ENCODE data around the gene NT5DC2. TPM values are rescaled to one million over a fixed set of nuclear protein-coding genes. Genes with fewer than 3 reads are reported as not detected.
A peak's percentile ranks its signal among the peaks of the same experiment; 100 is the strongest.

Gene NT5DC2
- total RNA-seq, 4 donors from 2014 or later, result 18.3 to 50.3 (median 39.5) TPM

DNA sequence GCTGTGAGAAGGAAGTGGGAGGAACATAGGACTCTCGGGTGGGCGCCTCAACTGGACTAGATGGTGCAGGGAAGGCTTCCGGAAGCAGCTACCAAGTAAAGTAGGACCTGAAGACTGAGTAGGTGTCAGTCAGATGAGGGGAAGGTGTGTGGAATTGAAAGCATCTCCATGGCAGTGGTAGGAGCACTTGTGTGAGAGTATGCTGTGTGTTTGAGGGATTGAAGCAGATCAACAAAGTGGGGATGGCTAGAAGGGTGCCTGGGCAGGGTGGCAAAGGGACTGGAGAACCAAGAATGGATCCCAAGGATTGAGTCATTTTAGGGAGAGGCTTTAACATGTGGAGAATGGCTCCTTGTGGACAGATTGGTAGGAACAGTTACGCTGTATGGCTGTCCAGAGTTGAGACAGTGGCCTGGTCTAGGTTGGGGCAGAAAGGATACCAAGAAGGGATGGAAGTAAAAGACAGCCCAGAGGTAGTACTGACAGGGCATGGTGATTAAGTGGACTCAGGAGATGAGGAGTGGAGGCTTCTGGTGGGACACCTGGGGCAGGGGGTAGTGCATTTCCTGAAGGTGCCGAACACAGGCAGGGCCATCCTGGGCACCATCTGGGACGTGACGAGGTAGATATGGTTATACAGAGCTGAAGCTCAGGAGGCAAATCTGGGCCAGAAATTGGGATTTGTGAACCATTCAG lies 4.2 kb upstream of the NT5DC2 start:
- DNase-seq (ENCODE audit: low spot score) (no peak), ATAC-seq (ENCODE audit: low FRiP score) (no peak)
- TF ChIP-seq, protein P1, sequence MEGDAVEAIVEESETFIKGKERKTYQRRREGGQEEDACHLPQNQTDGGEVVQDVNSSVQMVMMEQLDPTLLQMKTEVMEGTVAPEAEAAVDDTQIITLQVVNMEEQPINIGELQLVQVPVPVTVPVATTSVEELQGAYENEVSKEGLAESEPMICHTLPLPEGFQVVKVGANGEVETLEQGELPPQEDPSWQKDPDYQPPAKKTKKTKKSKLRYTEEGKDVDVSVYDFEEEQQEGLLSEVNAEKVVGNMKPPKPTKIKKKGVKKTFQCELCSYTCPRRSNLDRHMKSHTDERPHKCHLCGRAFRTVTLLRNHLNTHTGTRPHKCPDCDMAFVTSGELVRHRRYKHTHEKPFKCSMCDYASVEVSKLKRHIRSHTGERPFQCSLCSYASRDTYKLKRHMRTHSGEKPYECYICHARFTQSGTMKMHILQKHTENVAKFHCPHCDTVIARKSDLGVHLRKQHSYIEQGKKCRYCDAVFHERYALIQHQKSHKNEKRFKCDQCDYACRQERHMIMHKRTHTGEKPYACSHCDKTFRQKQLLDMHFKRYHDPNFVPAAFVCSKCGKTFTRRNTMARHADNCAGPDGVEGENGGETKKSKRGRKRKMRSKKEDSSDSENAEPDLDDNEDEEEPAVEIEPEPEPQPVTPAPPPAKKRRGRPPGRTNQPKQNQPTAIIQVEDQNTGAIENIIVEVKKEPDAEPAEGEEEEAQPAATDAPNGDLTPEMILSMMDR (IDR thresholded peaks at IDR 0.05), result no peak

DNA sequence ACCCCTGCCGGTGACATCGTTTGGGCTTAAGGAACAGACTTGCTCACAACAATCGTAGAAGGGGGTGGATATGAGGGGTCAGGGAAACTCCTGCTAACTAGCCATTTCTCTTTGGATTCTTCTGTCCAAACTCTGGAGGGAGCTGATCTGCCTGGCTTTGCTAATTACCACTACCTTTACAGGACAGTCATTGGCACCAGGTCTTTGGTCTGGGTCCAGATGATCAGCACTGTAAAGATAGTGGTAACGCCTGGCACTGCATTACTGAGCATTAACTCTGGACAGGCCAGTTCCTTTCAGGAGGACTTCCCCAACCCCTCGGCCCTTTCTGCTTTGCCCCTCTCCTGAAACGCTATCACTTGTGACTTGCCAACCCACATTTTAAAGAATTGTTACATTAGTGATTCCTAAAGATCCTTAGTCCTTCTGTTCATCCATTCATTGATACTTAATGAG lies 3.5 kb upstream of the NT5DC2 start:
- TF ChIP-seq, protein P1 (IDR thresholded peaks at IDR 0.05), result no peak
- DNase-seq (ENCODE audit: low spot score) (no peak), ATAC-seq (ENCODE audit: low FRiP score) (no peak)

DNA sequence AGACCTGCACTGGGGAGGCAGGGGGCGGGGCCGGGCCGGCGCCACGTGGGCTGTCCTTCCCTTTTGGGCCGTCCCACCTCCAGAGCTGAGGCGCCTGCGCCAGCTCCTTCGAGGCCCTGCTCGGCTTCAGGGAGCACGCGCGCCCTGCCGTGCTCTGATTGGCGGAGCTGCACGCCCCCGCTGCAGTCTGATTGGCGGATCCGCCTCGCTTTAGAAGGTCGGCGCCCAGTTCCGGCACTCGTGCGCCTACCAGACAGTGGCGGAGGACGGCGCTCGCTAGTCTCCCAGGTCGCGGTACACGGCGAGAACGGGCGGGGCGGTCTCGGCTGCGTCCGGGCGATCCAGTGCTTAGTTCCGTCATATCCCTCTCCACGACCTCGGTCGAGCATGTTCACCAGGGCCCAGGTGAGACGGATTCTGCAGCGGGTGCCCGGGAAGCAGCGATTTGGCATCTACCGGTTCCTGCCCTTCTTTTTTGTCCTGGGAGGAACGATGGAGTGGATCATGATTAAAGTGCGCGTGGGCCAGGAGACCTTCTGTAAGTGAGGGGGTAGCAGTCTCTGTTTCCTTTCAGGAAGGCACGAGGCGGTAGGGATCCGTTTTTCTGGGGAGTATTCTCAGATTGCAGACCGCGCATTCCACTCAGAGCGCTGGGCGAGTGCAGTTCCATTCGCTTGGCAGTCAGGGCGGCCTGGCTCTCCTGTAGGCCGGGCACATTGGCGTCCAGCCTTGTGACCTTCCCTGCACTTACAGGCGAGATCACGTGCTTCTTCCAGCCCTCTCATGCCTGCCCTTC lies 2.9 kb upstream of the NT5DC2 start, which contains the start of gene UQCC5:
Gene UQCC5, plus strand, starts transcription at position 237 of the 796 bp plus-strand sequence. Its CDS starts 151 bp downstream, at position 388.
- TF ChIP-seq, protein P1 (IDR thresholded peaks at IDR 0.05), result no peak
- peak; percentile 91 for ATAC-seq (ENCODE audit: low FRiP score)
- DNase-seq (ENCODE audit: low spot score), result peak; percentile 90

DNA sequence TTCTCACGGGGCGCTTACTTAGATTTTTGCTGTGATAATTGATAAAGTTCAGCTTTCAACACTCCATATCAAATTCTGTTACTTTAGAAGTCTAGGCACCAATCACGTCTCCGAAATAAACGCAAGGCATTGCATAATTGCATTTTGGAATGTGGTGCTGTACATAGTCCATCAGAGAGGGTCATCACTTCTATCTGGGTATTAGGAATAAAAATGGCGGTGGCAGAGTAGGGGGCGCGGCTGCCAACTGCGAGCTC lies 2.4 kb upstream of the NT5DC2 start:
- DNase-seq (ENCODE audit: low spot score) (no peak), ATAC-seq (ENCODE audit: low FRiP score) (no peak)
- TF ChIP-seq, protein P1 (IDR thresholded peaks at IDR 0.05), result no peak

DNA sequence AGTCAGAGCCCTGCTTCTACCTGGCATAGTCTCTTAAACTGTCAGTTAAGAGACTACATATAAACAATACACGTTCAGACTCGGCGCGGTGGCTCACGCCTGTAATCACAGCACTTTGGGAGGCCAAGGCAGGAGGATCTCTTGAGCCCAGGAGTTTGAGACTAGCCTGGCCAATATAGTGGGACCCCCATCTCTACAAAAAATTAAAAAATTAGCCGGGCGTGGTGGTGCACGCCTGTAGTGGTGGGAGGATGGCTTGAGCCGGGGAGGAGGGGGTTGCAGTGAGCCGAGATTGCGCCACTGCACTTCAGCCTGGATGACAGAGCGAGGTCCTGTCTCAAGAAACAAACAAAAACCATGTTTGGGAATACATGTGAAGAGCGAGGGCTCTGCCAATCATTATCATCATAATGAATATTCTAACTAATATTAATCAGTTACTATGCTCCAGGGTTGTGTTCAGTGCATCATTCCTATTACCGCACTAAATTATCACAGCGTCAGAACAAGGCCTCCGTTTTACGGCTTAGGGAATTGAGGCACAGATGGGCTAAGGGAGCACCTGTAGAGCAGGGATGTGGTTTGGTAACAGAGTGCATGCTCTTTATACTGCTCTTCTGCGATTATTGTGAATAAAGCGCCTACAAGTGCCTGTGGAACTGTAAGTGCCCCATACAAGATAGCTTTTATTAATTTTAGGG lies 1.9 kb upstream of the NT5DC2 start:
- TF ChIP-seq, protein P1 (IDR thresholded peaks at IDR 0.05), result no peak
- ATAC-seq (ENCODE audit: low FRiP score) (no peak), DNase-seq (ENCODE audit: low spot score) (no peak)

DNA sequence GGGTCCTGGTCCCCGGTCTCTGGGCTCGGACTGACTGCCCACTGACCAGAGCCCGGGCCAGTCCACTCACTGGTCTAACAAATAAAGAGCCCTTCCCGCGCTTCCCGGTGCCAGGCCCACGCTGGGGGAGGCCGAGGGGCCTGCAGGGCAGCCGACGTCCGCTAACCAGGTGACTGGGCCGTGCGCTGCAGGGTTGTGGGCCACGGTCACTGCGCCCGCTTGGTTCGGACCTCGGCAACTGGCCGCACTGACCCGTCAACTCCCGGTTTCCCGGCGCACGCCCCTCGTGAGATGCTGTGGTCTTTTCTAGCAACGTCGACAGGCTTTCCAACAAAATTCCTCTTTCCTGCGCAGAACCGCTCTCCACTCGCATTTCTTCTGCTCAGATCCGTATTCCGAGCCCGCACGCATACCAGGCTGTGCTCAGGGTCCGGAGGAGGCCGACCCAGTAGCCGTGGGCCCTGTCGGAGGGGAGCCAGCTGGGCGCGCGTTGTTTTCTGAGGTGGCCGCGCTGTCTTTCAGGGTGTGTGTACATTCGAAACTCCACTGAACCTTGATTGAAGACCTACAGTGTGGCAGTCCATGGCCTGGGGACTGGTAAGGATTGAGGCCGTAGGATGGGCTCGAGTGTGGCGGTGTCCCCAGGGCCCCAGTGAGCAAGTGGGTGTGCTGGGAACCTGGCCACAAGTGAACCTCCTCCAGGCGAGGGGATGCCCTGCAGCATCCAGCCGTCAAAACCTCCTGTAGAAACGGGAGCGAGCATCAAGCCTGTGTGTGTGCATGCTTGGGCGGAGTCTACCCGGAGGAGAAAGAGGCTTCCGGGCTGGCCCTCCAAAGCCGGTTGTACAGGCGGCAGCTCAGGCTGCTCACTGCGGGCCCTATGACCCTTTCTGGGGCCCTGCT lies 875 bp upstream of the NT5DC2 start:
- ATAC-seq (ENCODE audit: low FRiP score), result no peak
- DNase-seq (ENCODE audit: low spot score), result no peak
- TF ChIP-seq, protein P1 (IDR thresholded peaks at IDR 0.05), result no peak
